Measurements from ENCODE around the gene TRAF7.
"Not testable (repeated sequence)": the region's sequence is repeated elsewhere in the genome, so short reads cannot be mapped to it uniquely, and the experiment has no call there.

The TRAF7 gene

DNA sequence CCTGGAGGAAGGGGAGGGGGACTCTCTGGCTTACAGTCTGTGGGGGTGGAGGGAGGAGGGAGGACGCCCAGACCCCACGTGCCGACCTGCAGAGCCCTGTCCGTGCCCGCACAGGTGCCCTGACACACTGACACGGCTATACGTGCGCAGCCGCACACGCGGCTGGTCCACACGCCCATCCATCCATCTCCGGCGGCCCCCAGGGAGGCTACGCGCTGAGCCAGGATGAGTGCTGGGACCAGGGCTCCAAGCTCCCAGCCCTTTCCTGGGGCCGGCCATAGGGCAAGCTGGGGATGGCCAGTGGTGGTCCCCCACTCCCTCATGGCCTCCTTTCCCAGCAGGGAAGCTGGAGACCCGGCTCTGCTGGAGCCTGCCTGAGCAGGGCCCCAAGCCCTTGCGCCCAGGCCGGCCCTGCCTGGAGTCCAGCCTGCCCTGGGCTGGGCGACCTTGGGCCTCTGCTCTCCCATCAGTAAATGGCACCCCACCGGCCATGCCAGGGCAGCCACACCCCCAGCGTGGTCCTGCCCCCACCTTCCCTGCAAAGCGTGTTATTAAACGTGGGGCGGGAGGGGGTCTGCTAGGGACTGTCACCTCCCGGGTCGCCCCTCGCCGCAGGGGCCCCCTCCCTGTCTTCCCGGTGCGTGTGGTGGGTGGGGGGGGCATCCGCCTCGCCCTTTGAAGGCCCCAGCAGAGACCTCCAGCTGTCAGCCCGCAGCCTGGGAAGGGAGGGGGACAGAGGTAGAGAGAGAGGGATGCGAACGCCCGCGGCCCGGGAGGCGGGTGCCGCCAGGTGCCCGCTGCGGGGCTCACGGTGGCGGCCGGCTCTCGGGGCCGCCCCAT lies 40.0 kb downstream of the TRAF7 start:
- peak; percentile 36 to 41 for ATAC-seq (replicated peaks)
- Mint-ChIP-seq H3K4me3 (peak overlapping the region; percentile 60 to 62), H3K9me3 (no peaks in the 10 kb centered on the region)

DNA sequence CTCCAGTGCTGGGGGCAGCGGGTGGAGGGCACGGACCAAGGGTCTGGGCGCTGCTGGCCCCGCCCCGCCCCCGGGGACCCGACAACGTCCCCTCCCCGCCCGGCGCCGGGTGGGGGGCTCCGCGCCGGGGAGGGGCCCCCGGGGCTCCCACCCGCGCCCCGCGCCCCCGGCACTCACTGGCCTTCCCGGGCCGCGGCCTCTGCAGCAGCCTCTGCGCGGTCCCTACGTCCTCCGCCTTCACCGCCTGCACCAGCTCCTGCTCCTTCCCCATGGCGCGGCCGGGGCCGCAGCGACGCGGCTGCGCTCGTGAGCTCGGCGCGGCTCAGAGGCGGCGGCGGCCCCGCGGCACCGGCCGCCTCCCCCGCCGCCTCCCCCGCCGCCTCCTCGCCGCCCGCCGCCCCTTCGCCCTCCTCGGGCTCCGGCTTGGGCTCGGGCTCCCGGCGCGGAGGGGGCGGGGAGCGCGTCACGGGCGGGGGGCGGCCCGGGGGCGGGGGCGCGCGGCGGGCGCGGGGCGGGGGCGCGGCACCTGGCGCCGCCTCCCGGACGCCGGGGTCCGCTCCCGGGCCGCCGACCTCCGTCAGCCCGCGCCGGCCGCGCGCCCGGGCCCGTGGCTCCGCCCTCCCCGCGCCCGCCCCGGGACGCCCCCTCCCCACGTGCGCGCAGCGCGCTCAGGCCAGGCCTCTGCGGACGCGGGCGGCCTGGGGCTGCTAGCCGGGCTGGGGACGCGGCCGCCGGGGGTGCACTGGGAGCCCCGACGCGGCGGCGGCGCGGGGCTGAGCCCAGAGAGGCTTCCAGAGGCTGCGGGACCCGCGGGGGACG lies 40.8 kb downstream of the TRAF7 start, which contains the start of gene CASKIN1:
Gene CASKIN1 (minus strand): TSS at position 444 of the 819 bp plus-strand sequence. CDS start 173 bp downstream, at position 271.
- DNase-seq (no peak), ATAC-seq (replicated peaks) (peak; percentile 59 to 64)
- H3K9me3 Mint-ChIP-seq, result no peaks in the 10 kb centered on the region
- peaks cover 52 to 68% of the 10 kb centered on the region in 2 donors for H3K27me3 Mint-ChIP-seq
- peaks cover 6 to 20% of the 10 kb centered on the region in 2 donors for H3K4me1 Mint-ChIP-seq
- H3K4me3 Mint-ChIP-seq, result peak within 1 kb of the TSS; percentile 74 to 81
- no peaks in the 10 kb centered on the region for H3K36me3 Mint-ChIP-seq
- peak within 1 kb of the TSS; percentile 65 for H3K27ac Mint-ChIP-seq

More for the DNA sequence above, 40.0 kb downstream of the TRAF7 start:
- Mint-ChIP-seq H3K4me1 (peaks cover 6 to 20% of the 10 kb centered on the region in 2 donors), H3K27me3 (peaks cover 52 to 68% of the 10 kb centered on the region in 2 donors), H3K36me3 (no peaks in the 10 kb centered on the region), H3K27ac (peak overlapping the region; percentile 65)
- DNase-seq, result no peak

DNA sequence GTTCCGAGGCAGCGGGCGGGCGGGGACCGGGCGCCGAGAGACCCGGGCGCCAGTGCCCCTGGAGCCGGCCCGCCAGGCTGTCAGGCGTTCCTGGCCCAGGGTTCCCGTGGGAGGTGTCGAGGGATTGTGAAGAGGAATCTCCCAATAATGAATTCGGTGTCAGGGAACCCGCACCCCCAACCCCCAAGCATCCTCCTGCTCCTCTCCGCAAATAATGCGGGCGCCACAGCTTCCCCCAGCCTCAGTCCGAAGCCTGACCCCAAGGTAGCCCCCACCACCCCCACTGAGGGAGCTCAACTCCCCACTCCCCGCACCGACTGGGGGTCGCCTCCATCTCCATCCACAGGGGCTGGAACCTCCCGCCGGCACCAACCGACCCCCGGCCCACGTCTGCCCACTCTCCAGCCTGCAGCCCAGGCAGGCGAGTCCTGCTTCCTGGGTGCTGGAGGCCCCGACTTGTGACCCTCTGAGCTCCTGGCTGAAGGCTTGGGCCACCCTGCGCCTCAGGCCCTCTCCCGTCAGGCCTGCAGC lies 41.5 kb downstream of the TRAF7 start:
- Mint-ChIP-seq H3K4me3 (peak overlapping the region; percentile 74 to 81), H3K36me3 (no peaks in the 10 kb centered on the region), H3K27ac (no peak overlapping the region), H3K4me1 (peaks cover 6 to 20% of the 10 kb centered on the region in 2 donors), H3K27me3 (peaks cover 48 to 74% of the 10 kb centered on the region in 2 donors), H3K9me3 (no peaks in the 10 kb centered on the region)
- ATAC-seq (replicated peaks), result no peak
- no peak for DNase-seq

DNA sequence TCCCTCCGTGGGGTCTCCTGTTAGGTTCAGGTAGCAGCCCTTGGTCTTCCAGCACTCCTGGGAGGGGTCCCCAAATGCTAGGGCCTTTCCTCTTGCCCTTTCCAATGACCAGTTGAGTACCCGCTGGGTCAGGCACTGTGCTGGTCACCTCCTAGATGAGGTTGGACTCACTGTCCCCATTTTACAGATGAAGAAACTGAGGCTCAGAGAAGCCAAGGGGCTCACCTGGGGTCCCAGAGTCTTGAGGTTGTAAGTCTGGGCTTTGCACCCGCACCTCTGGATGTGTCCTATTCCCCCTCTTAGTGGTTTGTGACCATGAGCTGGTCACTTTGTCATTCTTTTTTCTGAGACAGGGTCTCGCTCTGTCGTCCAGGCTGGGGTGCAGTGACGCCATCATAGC lies 42.2 kb downstream of the TRAF7 start:
- H3K4me1 Mint-ChIP-seq, result peaks cover 6 to 20% of the 10 kb centered on the region in 2 donors
- ATAC-seq (replicated peaks) (no peak), DNase-seq (no peak)
- peaks cover 42 to 73% of the 10 kb centered on the region in 2 donors for H3K27me3 Mint-ChIP-seq
- H3K27ac Mint-ChIP-seq, result no peak overlapping the region
- H3K36me3 Mint-ChIP-seq, result no peaks in the 10 kb centered on the region
- H3K4me3 Mint-ChIP-seq, result no peak overlapping the region
- H3K9me3 Mint-ChIP-seq, result no peaks in the 10 kb centered on the region

DNA sequence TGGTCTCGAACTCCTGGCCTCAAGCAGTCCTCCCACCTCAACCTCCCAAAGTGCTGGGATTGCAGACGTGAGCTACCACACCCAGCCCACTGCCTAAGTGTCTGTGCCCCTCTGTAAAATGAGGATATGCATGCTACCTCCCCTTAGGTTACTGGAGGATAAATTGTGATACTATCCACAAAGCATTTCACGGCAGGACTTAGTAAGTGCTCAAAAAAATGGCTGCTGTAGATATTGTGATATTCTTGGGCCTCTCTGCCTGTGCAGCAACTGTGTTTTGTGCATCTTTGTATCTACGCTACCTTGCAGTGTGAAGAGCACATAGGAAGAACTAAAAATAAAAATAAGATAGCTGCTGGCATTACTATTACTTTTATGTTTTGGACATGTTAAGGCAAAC lies 42.7 kb downstream of the TRAF7 start:
- DNase-seq (no peak), ATAC-seq (replicated peaks) (no peak)
- H3K36me3 Mint-ChIP-seq, result no peaks in the 10 kb centered on the region
- no peaks in the 10 kb centered on the region for H3K9me3 Mint-ChIP-seq
- H3K27me3 Mint-ChIP-seq, result peaks cover 41 to 68% of the 10 kb centered on the region in 2 donors
- H3K4me1 Mint-ChIP-seq, result peaks cover 6 to 20% of the 10 kb centered on the region in 2 donors
- H3K4me3 Mint-ChIP-seq, result no peak overlapping the region
- no peak overlapping the region for H3K27ac Mint-ChIP-seq

DNA sequence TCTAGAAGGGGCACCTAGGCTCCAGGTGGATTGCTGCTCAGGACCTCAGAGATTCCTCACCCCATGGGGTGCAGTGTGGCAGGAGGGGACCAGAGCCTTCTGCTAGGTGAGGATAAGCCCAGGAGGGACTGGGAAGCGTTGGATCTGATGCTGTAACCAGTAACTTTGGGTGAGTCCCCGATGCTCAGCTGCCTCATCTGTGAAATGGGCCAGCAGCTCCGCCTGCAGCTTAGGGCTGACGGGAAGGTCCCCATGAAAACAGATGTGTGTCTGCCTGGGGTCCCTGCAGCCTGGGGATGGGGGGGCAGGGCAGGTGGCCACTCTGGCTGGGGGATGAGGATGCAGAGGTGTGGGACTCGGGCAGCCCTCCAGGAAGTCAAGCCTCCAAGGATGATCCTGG lies 43.5 kb downstream of the TRAF7 start:
- Mint-ChIP-seq H3K27ac (no peak overlapping the region), H3K36me3 (peaks cover 0 to 3% of the 10 kb centered on the region in 2 donors), H3K4me3 (no peak overlapping the region), H3K4me1 (peaks cover 9 to 20% of the 10 kb centered on the region in 2 donors), H3K27me3 (peaks cover 33 to 60% of the 10 kb centered on the region in 2 donors), H3K9me3 (no peaks in the 10 kb centered on the region)
- ATAC-seq (replicated peaks) (no peak), DNase-seq (no peak)

DNA sequence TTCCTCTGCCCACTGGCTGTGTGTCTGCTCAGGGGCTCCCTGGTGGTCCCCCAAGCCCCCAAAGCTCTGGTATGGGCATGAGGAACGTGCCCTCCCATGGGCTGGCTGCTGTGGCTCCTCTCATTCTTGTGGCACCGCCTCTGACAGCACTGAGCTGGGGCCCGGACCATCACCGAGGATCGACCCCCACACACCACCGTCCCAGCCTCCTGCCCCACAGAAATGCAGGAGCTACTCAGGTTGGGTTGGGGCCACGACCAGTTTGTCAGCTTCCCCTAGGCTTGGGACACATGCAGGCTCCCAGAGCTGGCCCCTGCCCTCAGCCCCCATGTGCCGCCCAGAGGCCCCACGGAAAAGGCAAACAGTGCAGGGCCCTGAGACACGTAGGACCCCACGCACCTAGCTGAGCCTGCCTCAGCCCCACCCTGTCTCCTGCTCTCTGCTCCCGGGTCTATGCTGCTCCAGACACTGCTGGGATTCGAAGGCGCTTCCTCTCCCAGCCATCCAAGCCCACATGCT lies 44.1 kb downstream of the TRAF7 start:
- peaks cover 31 to 54% of the 10 kb centered on the region in 2 donors for H3K27me3 Mint-ChIP-seq
- no peak for ATAC-seq (replicated peaks)
- H3K36me3 Mint-ChIP-seq, result peaks cover 0 to 3% of the 10 kb centered on the region in 2 donors
- H3K4me3 Mint-ChIP-seq, result no peak overlapping the region
- DNase-seq, result no peak
- H3K27ac Mint-ChIP-seq, result no peak overlapping the region
- no peaks in the 10 kb centered on the region for H3K9me3 Mint-ChIP-seq
- H3K4me1 Mint-ChIP-seq, result peaks cover 14 to 22% of the 10 kb centered on the region in 2 donors

DNA sequence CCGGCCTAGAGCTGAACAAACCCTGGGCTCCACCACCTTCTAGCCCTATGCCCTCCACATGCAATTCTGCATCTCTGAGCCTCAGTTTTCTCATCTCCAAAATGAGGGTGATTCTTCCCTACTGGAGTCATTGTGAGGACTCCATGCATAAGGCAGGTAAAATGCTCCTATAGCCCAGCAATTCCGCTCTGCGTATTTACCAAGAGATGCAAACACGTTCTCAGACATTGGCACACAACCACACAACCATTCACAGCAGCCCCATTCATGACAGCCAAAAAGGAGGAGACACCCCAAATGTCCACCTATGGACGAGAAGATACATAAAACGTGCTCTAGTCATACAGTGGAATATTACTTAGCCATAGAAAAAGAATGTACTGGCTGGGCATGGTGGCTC lies 44.7 kb downstream of the TRAF7 start:
- Mint-ChIP-seq H3K4me1 (peaks cover 8 to 17% of the 10 kb centered on the region in 2 donors), H3K27me3 (peaks cover 24 to 48% of the 10 kb centered on the region in 2 donors), H3K9me3 (no peaks in the 10 kb centered on the region), H3K27ac (no peak overlapping the region), H3K4me3 (no peak overlapping the region), H3K36me3 (peaks cover 0 to 3% of the 10 kb centered on the region in 2 donors)
- ATAC-seq (replicated peaks) (no peak), DNase-seq (no peak)

DNA sequence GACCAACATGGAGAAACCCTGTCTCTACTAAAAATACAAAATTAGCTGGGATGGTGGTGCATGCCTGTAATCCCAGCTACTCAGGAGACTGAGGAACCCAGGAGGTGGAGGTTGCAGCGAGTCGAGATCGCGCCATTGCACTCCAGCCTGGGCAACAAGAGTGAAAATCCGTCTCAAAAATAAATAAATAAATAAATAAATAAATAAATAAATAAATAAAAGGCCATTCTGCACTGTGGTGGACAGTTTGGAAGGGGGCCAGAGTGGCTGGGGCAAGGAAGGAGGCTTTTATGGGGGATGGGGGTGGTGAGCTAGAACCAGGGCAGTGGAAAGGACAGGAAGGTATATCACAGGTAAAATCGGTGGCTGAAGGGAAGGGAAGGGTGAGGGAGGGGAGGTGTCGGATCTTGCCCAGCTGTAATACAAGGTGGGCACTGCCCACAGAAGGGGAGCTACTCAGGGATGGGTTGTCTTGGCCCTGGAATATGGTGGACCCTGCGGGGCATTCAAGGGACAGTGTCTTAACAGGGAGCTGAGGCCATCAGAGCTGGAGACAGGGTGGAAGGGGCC lies 47.6 kb downstream of the TRAF7 start:
- H3K27me3 Mint-ChIP-seq, result peaks cover 13 to 30% of the 10 kb centered on the region in 2 donors
- not testable (repeated sequence) for H3K9me3 Mint-ChIP-seq; ATAC-seq (replicated peaks); H3K27ac Mint-ChIP-seq; DNase-seq
- peaks cover 21 to 31% of the 10 kb centered on the region in 2 donors for H3K4me1 Mint-ChIP-seq
- H3K36me3 Mint-ChIP-seq, result peaks cover 14 to 19% of the 10 kb centered on the region in 2 donors
- H3K4me3 Mint-ChIP-seq, result peak overlapping the region; percentile 51 to 53

DNA sequence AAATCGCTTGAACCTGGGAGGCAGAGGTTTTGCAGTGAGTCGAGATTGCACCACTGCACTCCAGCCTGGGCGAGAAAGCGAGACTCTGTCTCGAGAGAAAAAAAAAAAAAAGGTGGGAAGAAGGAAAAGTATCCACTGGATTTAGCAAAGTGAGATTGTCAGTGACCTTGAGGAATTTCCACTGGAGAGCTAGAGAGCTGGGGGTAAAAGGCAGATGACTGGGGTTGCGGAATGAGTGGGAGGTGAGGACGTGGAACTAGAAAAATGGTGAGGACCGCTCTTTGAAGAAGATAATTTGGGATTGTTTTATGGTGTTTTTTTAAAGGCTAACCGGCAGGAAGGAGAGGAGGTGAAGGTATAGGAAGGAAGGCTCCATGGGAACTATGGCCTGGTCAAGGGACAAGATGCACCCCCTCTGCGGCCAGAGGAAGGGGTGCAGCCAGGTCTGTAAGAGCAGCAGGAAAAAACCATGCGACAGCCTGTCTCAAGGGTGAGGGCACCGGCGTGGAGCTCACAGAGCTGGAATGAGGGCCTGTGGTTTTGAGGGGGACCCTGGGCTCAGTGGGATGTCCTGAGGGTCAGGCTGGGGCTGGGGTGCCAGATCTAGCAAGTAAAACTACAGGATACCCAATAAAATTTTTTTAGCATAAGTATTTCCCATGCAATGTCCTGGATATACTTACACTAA lies 49.0 kb downstream of the TRAF7 start:
- peaks cover 5 to 20% of the 10 kb centered on the region in 2 donors for H3K27me3 Mint-ChIP-seq
- peak overlapping the region; percentile 79 to 91 for H3K4me3 Mint-ChIP-seq

DNA sequence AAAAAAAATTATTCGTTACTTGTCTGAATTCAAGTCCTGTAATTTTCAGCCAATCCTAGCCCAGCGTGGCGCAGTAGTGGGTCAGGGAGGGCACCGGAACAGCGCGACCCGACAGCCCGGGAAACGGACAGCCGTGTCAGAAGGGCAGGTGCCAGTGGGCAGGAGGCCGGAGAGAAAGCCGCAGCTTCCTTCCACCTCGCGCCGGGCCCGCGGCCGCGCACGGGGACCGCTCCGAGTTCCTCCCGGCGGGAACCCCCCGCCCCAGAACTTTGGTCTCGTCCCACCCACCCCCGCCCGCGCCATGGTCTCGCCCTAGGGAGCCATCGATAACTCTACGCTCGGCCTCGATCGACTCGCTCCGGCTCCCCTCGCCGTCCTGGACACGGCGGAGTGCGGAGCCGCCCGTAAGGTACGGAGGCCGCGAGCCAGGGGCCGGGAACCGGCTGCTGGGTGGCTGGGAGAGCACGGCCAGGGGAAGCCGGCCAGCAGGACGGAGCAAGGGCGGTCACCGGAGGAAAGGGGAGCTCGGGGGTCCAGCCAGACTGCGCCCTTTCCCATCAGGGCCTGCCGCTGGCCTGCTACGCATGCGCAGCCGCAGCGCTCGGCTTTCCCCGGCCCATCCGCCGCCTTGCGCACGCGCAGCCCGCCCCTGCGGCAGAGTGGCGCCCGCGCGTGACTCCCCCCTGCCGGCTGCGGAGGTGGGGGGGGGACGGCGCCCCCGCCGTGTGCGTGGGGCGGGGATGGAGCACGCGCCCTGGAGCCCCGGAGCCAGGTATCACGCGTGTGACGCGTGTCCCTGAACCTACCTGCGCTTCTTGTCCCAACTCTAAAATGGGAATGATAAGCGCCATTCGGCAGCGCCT lies 49.8 kb downstream of the TRAF7 start, which contains the start of gene MLST8:
Gene MLST8 (plus strand): TSS at position 351 of the 863 bp plus-strand sequence. CDS start 632 bp downstream, outside the sequence.
- peak within 1 kb of the TSS; percentile 82 to 91 for H3K4me3 Mint-ChIP-seq
- ATAC-seq (replicated peaks) (peak; percentile 77 to 80), DNase-seq (peak; percentile 87)
- H3K4me1 Mint-ChIP-seq, result peaks cover 23 to 37% of the 10 kb centered on the region in 2 donors
- peak within 1 kb of the TSS; percentile 96 for H3K27ac Mint-ChIP-seq
- peaks cover 0 to 12% of the 10 kb centered on the region in 2 donors for H3K27me3 Mint-ChIP-seq
- H3K36me3 Mint-ChIP-seq, result peaks cover 25 to 27% of the 10 kb centered on the region in 2 donors
- H3K9me3 Mint-ChIP-seq, result no peaks in the 10 kb centered on the region

More for the DNA sequence above, 49.0 kb downstream of the TRAF7 start:
- no peaks in the 10 kb centered on the region for H3K9me3 Mint-ChIP-seq
- ATAC-seq (replicated peaks) (peak; percentile 2), DNase-seq (no peak)
- H3K27ac Mint-ChIP-seq, result peak overlapping the region; percentile 90
- peaks cover 21 to 35% of the 10 kb centered on the region in 2 donors for H3K4me1 Mint-ChIP-seq
- peaks cover 24 to 25% of the 10 kb centered on the region in 2 donors for H3K36me3 Mint-ChIP-seq

DNA sequence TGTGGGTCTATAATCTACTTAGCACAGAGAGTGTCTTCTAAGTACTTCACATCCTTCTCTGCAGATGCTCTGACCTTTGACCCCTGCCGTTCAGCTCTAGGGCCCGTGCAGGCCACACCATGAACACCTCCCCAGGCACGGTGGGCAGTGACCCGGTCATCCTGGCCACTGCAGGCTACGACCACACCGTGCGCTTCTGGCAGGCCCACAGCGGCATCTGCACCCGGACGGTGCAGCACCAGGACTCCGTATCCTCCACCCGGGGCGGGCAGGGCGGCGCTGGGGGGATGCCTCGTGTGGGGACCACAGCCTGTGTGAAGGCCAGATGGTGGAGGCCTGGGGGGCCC lies 50.4 kb downstream of the TRAF7 start:
- Mint-ChIP-seq H3K36me3 (peaks cover 27 to 29% of the 10 kb centered on the region in 2 donors), H3K27me3 (peaks cover 0 to 12% of the 10 kb centered on the region in 2 donors), H3K9me3 (no peaks in the 10 kb centered on the region), H3K4me1 (peaks cover 24 to 40% of the 10 kb centered on the region in 2 donors), H3K4me3 (peak overlapping the region; percentile 82 to 91), H3K27ac (peak overlapping the region; percentile 88)
- DNase-seq (no peak), ATAC-seq (replicated peaks) (peak in 1 of 2 donors; percentile 39)

All from stimulated activated naive B cell treated with anti-CD40 and anti-IgM and Interleukin-4, amounts not matched to agents 10 μg/mL and 1 μg/mL and 100 μg/mL, for 72 hours (primary cell).